A673 (cell line): ENCODE data around the gene GAS7.

Experiments used
- EZH2 ChIP-seq: fragments of 200-600 bp; sonication (generic); IDR thresholded peaks from 2 replicates; pipeline ENCODE4 v1.6.1; 2017; ENCODE audit warnings: borderline replicate concordance, low read depth, mild to moderate bottlenecking, mixed read lengths, antibody characterized with exemption, low read length; ENCODE audit not compliant: poor library complexity, severe bottlenecking
- TF ChIP-seq, protein P1 (sequence below): fragments of 300-800, 200-600 bp; sonication (generic); conservative IDR thresholded peaks from 2 replicates; pipeline ENCODE4 v1.5.1; 2017; ENCODE audit warnings: low read depth, mild to moderate bottlenecking, antibody characterized with exemption, low read length, moderate library complexity, mixed read lengths

DNA sequence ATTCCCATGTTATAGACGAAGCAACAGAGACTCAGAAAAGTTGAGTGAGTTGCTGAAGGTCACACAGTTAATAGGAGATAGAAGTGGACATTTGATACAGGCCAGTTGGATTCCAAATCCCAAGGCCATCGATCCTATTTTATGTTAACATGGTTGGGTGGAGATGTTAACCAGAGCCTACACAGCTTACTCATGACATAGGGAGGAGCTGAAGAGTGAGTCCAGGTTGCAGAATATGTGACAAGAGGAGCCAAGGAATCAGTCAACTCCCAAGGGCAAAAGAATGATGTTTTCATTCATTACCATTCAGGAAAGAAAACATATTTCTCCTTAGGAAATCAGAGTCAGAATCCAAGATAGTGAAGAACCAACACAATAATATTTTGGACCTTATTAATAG is 40.3 kb upstream of the GAS7 start:
- TF ChIP-seq, protein P1, sequence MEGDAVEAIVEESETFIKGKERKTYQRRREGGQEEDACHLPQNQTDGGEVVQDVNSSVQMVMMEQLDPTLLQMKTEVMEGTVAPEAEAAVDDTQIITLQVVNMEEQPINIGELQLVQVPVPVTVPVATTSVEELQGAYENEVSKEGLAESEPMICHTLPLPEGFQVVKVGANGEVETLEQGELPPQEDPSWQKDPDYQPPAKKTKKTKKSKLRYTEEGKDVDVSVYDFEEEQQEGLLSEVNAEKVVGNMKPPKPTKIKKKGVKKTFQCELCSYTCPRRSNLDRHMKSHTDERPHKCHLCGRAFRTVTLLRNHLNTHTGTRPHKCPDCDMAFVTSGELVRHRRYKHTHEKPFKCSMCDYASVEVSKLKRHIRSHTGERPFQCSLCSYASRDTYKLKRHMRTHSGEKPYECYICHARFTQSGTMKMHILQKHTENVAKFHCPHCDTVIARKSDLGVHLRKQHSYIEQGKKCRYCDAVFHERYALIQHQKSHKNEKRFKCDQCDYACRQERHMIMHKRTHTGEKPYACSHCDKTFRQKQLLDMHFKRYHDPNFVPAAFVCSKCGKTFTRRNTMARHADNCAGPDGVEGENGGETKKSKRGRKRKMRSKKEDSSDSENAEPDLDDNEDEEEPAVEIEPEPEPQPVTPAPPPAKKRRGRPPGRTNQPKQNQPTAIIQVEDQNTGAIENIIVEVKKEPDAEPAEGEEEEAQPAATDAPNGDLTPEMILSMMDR, result no peak
- TF ChIP-seq EZH2, result no peak
